GM21526 (cell line): ENCODE results near the gene DNHD1.

Experiments used
- ATAC-seq: cut with Tn5 transposase; IDR thresholded peaks from one replicate; pipeline ENCODE4 v1.9.1; 2021; ENCODE audit warnings: moderate library complexity; ENCODE audit not compliant: unreplicated experiment, low FRiP score

DNHD1 gene

GRCh38 chr11:6583584-6583983, 86.5 kb downstream of the DNHD1 start:
- ATAC-seq, result no peak

- ATAC-seq, result no peak
Measured at GRCh38 chr11:6584528-6584927, 87.4 kb downstream of the DNHD1 start.

- ATAC-seq, result no peak
Measured at GRCh38 chr11:6586434-6587359, 89.6 kb downstream of the DNHD1 start.

GRCh38 chr11:6587360-6587953, 90.4 kb downstream of the DNHD1 start:
- no peak for ATAC-seq

- no peak for ATAC-seq
Measured at GRCh38 chr11:6588018-6588417, 90.9 kb downstream of the DNHD1 start.

- no peak for ATAC-seq
Measured at GRCh38 chr11:6594142-6594768, 97.2 kb downstream of the DNHD1 start.

- ATAC-seq, result no peak
Measured at GRCh38 chr11:6596239-6596877, 99.3 kb downstream of the DNHD1 start.

GRCh38 chr11:6598555-6598954, 101.5 kb downstream of the DNHD1 start:
- ATAC-seq, result no peak

GRCh38 chr11:6599449-6599848, 102.4 kb downstream of the DNHD1 start:
- no peak for ATAC-seq

GRCh38 chr11:6599881-6600390, 102.9 kb downstream of the DNHD1 start:
- no peak for ATAC-seq

- no peak for ATAC-seq
Measured at GRCh38 chr11:6601041-6601461, 104.0 kb downstream of the DNHD1 start.

GRCh38 chr11:6602096-6602940, 105.2 kb downstream of the DNHD1 start:
- no peak for ATAC-seq

- peak; percentile 77 for ATAC-seq
Measured at GRCh38 chr11:6603287-6604080, 106.4 kb downstream of the DNHD1 start, which contains the start of the genes ILK and RRP8. Gene ILK (plus strand): TSS chr11:6603774. CDS start chr11:6604272, 498 bp downstream. Gene RRP8 (minus strand): TSS chr11:6603616. CDS start chr11:6603502, 114 bp downstream.

- ATAC-seq, result peak; percentile 33
Measured at GRCh38 chr11:6604081-6604626, 107.1 kb downstream of the DNHD1 start.

- ATAC-seq, result no peak
Measured at GRCh38 chr11:6604790-6605189, 107.7 kb downstream of the DNHD1 start.

GRCh38 chr11:6606471-6607189, 109.5 kb downstream of the DNHD1 start:
- ATAC-seq, result peak; percentile 32

- no peak for ATAC-seq
Measured at GRCh38 chr11:6607190-6607795, 110.2 kb downstream of the DNHD1 start.
